Astrocyte (in vitro differentiated cells and primary cell): Measurements from ENCODE around the gene ZDHHC11. TPM values are rescaled to one million over a fixed set of nuclear protein-coding genes. Genes with fewer than 3 reads are reported as not detected.

Source experiments
- DNase-seq: peaks from one replicate; pipeline ENCODE4 v3.0.0-alpha.2; 2010; ENCODE audit warnings: low read depth
- FAIRE-seq: peaks from 2 replicates; lab custom pipeline; 2011; peaks lifted over from hg19 to GRCh38; lab: Jason Lieb, UNC
- H2AFZ ChIP-seq: 2 replicates; pipeline ENCODE4 v1.6.0; 2012; ENCODE audit warnings: low read depth, low read length, inconsistent platforms
- H3K27ac ChIP-seq: 2 replicates; pipeline ENCODE4 v1.5.1; 2011; ENCODE audit warnings: low read depth, low read length, inconsistent platforms
- H3K27me3 ChIP-seq: 2 replicates; pipeline ENCODE4 v1.6.0; 2011; ENCODE audit warnings: low read length, inconsistent platforms; ENCODE audit not compliant: insufficient read depth
- H3K36me3 ChIP-seq: 2 replicates; pipeline ENCODE4 v1.5.1; 2011; ENCODE audit warnings: low read length, inconsistent platforms; ENCODE audit not compliant: insufficient read depth
- H3K4me1 ChIP-seq: 2 replicates; pipeline ENCODE4 v1.5.1; 2011; ENCODE audit warnings: low read length, inconsistent platforms; ENCODE audit not compliant: insufficient read depth
- H3K4me2 ChIP-seq: 2 replicates; pipeline ENCODE4 v1.6.0; 2012; ENCODE audit warnings: low read length, inconsistent platforms
- H3K4me3 ChIP-seq: 2 replicates; pipeline ENCODE4 v1.5.1; 2011; ENCODE audit warnings: low read depth, mild to moderate bottlenecking, low read length, inconsistent platforms; ENCODE audit not compliant: insufficient read depth
- H3K79me2 ChIP-seq: 2 replicates; pipeline ENCODE4 v1.6.0; 2012; ENCODE audit warnings: mild to moderate bottlenecking, low read length, inconsistent platforms; ENCODE audit not compliant: insufficient read depth
- H3K9ac ChIP-seq: 2 replicates; pipeline ENCODE4 v1.6.0; 2012; ENCODE audit warnings: mild to moderate bottlenecking, low read length, inconsistent platforms
- H3K9me3 ChIP-seq: 2 replicates; pipeline ENCODE4 v1.5.1; 2012; ENCODE audit warnings: low read depth, mild to moderate bottlenecking, low read length, inconsistent platforms; ENCODE audit not compliant: insufficient read depth
- H4K20me1 ChIP-seq: 2 replicates; pipeline ENCODE4 v1.6.0; 2012; ENCODE audit warnings: low read length, inconsistent platforms; ENCODE audit not compliant: insufficient read depth
- H3K27ac Mint-ChIP-seq: one replicate; pipeline ENCODE4 v1.8.0; 2021; ENCODE audit warnings: mild to moderate bottlenecking, mixed read lengths; ENCODE audit not compliant: unreplicated experiment
- H3K27me3 Mint-ChIP-seq: one replicate; pipeline ENCODE4 v1.8.0; 2021; ENCODE audit warnings: low read depth, mixed read lengths; ENCODE audit not compliant: unreplicated experiment
- H3K36me3 Mint-ChIP-seq: one replicate; pipeline ENCODE4 v1.8.0; 2021; ENCODE audit warnings: low read depth, mixed read lengths; ENCODE audit not compliant: unreplicated experiment
- H3K4me1 Mint-ChIP-seq: one replicate; pipeline ENCODE4 v1.8.0; 2021; ENCODE audit warnings: low read depth, mixed read lengths; ENCODE audit not compliant: unreplicated experiment
- H3K4me3 Mint-ChIP-seq: one replicate; pipeline ENCODE4 v1.8.0; 2021; ENCODE audit warnings: mild to moderate bottlenecking, moderate library complexity, mixed read lengths; ENCODE audit not compliant: unreplicated experiment
- H3K9me3 Mint-ChIP-seq: one replicate; pipeline ENCODE4 v1.8.0; 2021; ENCODE audit warnings: mild to moderate bottlenecking, mixed read lengths; ENCODE audit not compliant: unreplicated experiment
- EZH2 ChIP-seq: IDR thresholded peaks from 2 replicates; pipeline ENCODE4 v1.6.1; 2012; ENCODE audit warnings: mild to moderate bottlenecking, low read length, inconsistent platforms; ENCODE audit not compliant: insufficient read depth
- total RNA-seq: library from RNA; stranded (reverse); gene quantifications from 2 replicates; pipeline ENCODE4 v1.2.1, GENCODE V29; 2021
- TF ChIP-seq, protein P1 (sequence below): IDR thresholded peaks from 2 replicates; pipeline ENCODE4 v1.5.1; 2011; ENCODE audit warnings: low read depth, mild to moderate bottlenecking, inconsistent platforms, low read length, moderate library complexity; ENCODE audit not compliant: insufficient read depth

Gene ZDHHC11
- total RNA-seq, 1 donor from 2014 or later = 15.9 TPM

- Histone ChIP-seq H3K9ac (no peak overlapping the region), H4K20me1 (peaks cover 78% of the 10 kb centered on the region), H3K4me3 (no peak overlapping the region), H3K27me3 (no peaks in the 10 kb centered on the region), H3K4me1 (no peaks in the 10 kb centered on the region), H3K9me3 (no peaks in the 10 kb centered on the region), H3K79me2 (peaks cover 64% of the 10 kb centered on the region), H3K4me2 (no peak overlapping the region), H3K36me3 (peaks cover 45% of the 10 kb centered on the region), H2AFZ (no peak overlapping the region), H3K27ac (no peak overlapping the region)
- Mint-ChIP-seq H3K9me3 (no peaks in the 10 kb centered on the region), H3K27me3 (no peaks in the 10 kb centered on the region), H3K4me1 (no peaks in the 10 kb centered on the region), H3K36me3 (peaks cover 38% of the 10 kb centered on the region), H3K4me3 (no peak overlapping the region), H3K27ac (no peak overlapping the region)
- no peak for FAIRE-seq
- TF ChIP-seq, protein P1, sequence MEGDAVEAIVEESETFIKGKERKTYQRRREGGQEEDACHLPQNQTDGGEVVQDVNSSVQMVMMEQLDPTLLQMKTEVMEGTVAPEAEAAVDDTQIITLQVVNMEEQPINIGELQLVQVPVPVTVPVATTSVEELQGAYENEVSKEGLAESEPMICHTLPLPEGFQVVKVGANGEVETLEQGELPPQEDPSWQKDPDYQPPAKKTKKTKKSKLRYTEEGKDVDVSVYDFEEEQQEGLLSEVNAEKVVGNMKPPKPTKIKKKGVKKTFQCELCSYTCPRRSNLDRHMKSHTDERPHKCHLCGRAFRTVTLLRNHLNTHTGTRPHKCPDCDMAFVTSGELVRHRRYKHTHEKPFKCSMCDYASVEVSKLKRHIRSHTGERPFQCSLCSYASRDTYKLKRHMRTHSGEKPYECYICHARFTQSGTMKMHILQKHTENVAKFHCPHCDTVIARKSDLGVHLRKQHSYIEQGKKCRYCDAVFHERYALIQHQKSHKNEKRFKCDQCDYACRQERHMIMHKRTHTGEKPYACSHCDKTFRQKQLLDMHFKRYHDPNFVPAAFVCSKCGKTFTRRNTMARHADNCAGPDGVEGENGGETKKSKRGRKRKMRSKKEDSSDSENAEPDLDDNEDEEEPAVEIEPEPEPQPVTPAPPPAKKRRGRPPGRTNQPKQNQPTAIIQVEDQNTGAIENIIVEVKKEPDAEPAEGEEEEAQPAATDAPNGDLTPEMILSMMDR = no peak
- no peak for TF ChIP-seq EZH2
- no peak for DNase-seq
Observed at GRCh38 chr5:882253-883183, 31.7 kb upstream of the ZDHHC11 start.

GRCh38 chr5:881551-881935 lies 30.8 kb upstream of the ZDHHC11 start:
- H4K20me1 ChIP-seq = peaks cover 75% of the 10 kb centered on the region
- TF ChIP-seq, protein P1 = no peak
- no peak for TF ChIP-seq EZH2
- H3K36me3 Mint-ChIP-seq = peaks cover 43% of the 10 kb centered on the region
- H3K27ac ChIP-seq = no peak overlapping the region
- no peaks in the 10 kb centered on the region for H3K27me3 ChIP-seq
- peaks cover 39% of the 10 kb centered on the region for H3K36me3 ChIP-seq
- H3K4me2 ChIP-seq = no peak overlapping the region
- FAIRE-seq (no peak), DNase-seq (no peak)
- no peaks in the 10 kb centered on the region for H3K9me3 Mint-ChIP-seq
- H3K27ac Mint-ChIP-seq = no peak overlapping the region
- no peaks in the 10 kb centered on the region for H3K9me3 ChIP-seq
- H3K4me1 ChIP-seq = no peaks in the 10 kb centered on the region
- H3K4me3 Mint-ChIP-seq = no peak overlapping the region
- no peak overlapping the region for H3K9ac ChIP-seq
- H3K79me2 ChIP-seq = peaks cover 60% of the 10 kb centered on the region
- no peak overlapping the region for H3K4me3 ChIP-seq
- no peak overlapping the region for H2AFZ ChIP-seq
- H3K4me1 Mint-ChIP-seq = no peaks in the 10 kb centered on the region
- H3K27me3 Mint-ChIP-seq = no peaks in the 10 kb centered on the region
